ENCODE results near the gene EYA2. TPM values are rescaled to one million over a fixed set of nuclear protein-coding genes. Genes with fewer than 3 reads are reported as not detected.
A peak's percentile ranks its signal among the peaks of the same experiment; 100 is the strongest.

Gene EYA2
- total RNA-seq, 1 donor from 2014 or later = 94.1 TPM

DNA sequence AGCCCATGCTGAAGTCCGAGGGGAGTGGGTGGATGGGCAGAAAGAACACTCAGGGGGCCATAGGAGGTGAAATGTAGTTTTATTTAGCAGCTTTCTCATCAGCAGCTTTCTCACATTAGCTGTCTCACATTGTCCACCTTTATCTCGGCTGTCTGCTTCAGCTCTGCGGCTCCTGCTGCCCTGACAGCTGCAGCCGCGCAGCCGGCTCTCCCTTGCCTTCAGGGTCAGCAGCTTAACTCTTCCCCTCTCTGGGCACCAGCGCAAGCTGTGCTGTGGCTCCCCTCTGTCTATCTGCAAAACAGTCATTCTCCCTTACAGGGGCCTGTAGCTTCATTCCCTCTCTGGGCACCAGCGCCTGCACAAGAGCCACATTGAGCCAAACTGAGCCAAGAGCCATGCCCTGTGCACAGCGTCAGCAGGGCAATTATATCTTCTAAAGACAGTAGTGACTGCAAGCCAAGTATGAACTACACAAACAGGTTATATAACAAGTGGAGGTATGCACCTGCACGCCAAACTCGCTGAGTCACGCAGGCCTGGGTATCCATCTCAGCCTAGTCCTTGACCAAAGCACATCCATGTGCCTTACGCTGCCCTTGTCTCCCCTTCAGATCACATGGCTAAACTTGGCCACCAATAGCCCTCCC lies 198.8 kb downstream of the EYA2 start:
- Mint-ChIP-seq H3K9me3 (ENCODE audit: unreplicated experiment) (peaks cover 7% of the 10 kb centered on the region), H3K4me3 (ENCODE audit: unreplicated experiment) (no peak overlapping the region), H3K36me3 (ENCODE audit: unreplicated experiment) (peaks cover 17% of the 10 kb centered on the region), H3K4me1 (ENCODE audit: low read depth, unreplicated experiment) (peaks cover 28% of the 10 kb centered on the region), H3K27me3 (ENCODE audit: unreplicated experiment) (peaks cover 5% of the 10 kb centered on the region), H3K27ac (ENCODE audit: unreplicated experiment) (peak overlapping the region; percentile 53)
- DNase-seq = no peak
- TF ChIP-seq, protein P1, sequence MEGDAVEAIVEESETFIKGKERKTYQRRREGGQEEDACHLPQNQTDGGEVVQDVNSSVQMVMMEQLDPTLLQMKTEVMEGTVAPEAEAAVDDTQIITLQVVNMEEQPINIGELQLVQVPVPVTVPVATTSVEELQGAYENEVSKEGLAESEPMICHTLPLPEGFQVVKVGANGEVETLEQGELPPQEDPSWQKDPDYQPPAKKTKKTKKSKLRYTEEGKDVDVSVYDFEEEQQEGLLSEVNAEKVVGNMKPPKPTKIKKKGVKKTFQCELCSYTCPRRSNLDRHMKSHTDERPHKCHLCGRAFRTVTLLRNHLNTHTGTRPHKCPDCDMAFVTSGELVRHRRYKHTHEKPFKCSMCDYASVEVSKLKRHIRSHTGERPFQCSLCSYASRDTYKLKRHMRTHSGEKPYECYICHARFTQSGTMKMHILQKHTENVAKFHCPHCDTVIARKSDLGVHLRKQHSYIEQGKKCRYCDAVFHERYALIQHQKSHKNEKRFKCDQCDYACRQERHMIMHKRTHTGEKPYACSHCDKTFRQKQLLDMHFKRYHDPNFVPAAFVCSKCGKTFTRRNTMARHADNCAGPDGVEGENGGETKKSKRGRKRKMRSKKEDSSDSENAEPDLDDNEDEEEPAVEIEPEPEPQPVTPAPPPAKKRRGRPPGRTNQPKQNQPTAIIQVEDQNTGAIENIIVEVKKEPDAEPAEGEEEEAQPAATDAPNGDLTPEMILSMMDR (IDR thresholded peaks at IDR 0.05; ENCODE audit: partially characterized antibody, unreplicated experiment) = no peak

DNA sequence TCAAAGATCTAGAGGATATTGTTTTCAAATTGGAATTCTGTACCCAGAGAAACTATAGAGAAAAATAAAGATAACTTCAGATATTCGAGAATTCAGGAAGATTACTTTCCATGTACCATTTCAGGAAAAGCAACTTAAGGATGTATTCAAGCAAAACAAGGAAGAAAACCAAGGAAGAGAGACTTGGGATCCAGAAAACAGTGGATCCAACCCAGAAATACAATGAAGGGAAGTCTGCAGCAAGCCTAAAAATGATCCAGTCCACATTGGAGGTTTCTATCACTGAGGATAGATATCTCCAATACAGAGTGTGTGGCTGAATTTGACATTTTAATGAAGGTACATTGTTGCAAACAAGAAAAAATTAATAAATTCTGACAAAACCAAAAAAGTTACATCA lies 201.0 kb downstream of the EYA2 start:
- Mint-ChIP-seq H3K27ac (ENCODE audit: unreplicated experiment) (no peak overlapping the region), H3K27me3 (ENCODE audit: unreplicated experiment) (peaks cover 5% of the 10 kb centered on the region), H3K9me3 (ENCODE audit: unreplicated experiment) (peaks cover 6% of the 10 kb centered on the region), H3K4me3 (ENCODE audit: unreplicated experiment) (no peak overlapping the region), H3K36me3 (ENCODE audit: unreplicated experiment) (peaks cover 17% of the 10 kb centered on the region), H3K4me1 (ENCODE audit: low read depth, unreplicated experiment) (peaks cover 18% of the 10 kb centered on the region)
- DNase-seq = no peak
- TF ChIP-seq, protein P1 (IDR thresholded peaks at IDR 0.05; ENCODE audit: partially characterized antibody, unreplicated experiment) = no peak

DNA sequence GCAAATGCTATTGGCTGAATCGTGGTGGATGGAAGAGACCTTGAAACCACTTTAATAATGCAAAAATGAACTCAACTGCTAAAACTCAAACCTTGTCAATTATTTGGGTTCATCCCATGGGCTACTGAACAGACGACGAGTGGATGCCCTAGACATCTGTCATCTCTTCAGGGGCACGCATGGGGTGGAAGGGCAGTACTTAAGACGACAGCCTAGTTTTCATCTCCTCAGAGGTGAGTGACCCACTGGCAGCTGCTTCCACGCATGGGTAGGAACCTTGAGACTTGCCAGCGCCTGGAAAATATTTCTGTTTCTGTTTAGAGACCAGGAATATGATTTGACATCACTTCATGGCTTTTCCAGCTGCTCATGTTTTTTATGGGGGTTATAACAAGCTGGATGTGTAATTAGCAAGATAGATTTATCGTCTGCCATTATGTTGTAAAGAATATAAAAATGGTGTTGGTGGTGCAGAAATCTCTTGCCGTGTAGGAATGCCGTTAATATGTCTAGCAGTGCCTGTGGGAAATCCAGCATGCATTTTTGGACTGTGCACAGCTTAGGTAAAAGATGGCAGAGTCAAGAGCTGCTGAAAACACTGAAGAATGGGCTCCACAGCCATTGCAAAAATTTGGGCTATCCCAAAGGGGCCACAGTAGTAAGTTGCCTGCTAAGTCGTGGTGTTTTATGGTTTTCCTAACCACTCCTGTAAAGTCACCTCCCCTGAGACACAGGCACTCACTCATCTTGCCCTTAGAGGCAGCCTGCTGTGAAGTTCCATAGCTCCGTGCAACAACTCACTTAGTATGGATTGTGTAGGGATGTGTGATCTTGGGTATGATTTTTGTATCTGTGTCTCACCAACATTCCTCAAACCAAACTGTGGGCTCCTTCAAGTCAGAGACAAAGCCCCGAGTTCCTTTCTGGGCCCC lies 203.3 kb downstream of the EYA2 start:
- Mint-ChIP-seq H3K36me3 (ENCODE audit: unreplicated experiment) (peaks cover 17% of the 10 kb centered on the region), H3K9me3 (ENCODE audit: unreplicated experiment) (peaks cover 7% of the 10 kb centered on the region), H3K27me3 (ENCODE audit: unreplicated experiment) (peaks cover 5% of the 10 kb centered on the region), H3K4me3 (ENCODE audit: unreplicated experiment) (no peak overlapping the region), H3K27ac (ENCODE audit: unreplicated experiment) (no peak overlapping the region), H3K4me1 (ENCODE audit: low read depth, unreplicated experiment) (peaks cover 19% of the 10 kb centered on the region)
- TF ChIP-seq, protein P1 (IDR thresholded peaks at IDR 0.05; ENCODE audit: partially characterized antibody, unreplicated experiment) = no peak
- DNase-seq = no peak

- peaks cover 8% of the 10 kb centered on the region for H3K9me3 Mint-ChIP-seq (ENCODE audit: unreplicated experiment)
- no peak overlapping the region for H3K27ac Mint-ChIP-seq (ENCODE audit: unreplicated experiment)
- TF ChIP-seq, protein P1 (IDR thresholded peaks at IDR 0.05; ENCODE audit: partially characterized antibody, unreplicated experiment) = no peak
- H3K4me3 Mint-ChIP-seq (ENCODE audit: unreplicated experiment) = no peak overlapping the region
- peaks cover 16% of the 10 kb centered on the region for H3K4me1 Mint-ChIP-seq (ENCODE audit: low read depth, unreplicated experiment)
- peaks cover 3% of the 10 kb centered on the region for H3K27me3 Mint-ChIP-seq (ENCODE audit: unreplicated experiment)
- no peak for DNase-seq
- peaks cover 17% of the 10 kb centered on the region for H3K36me3 Mint-ChIP-seq (ENCODE audit: unreplicated experiment)
Measured at GRCh38 chr20:47099093-47099492, 204.4 kb downstream of the EYA2 start.

Measured in glutamatergic neuron (in vitro differentiated cells).